ENCODE data around the gene ZGLP1. TPM values are rescaled to one million over a fixed set of nuclear protein-coding genes. Genes with fewer than 3 reads are reported as not detected.

ZGLP1 gene
- total and polyA plus RNA-seq, 2 donors (not counting 1 experiment from before 2014, with no cell fraction given): 6.4 to 8.0 TPM

GRCh38 chr19:10258080-10258710 is 51.4 kb downstream of the ZGLP1 start:
- H3K4me3 ChIP-seq (ENCODE audit: control extremely low read depth in 1 of 5, extremely low read depth in 1 of 5, insufficient read depth in 1 of 5, low read depth in 2 of 5, low read length in 4 of 5): no peak overlapping the region
- CTCF ChIA-PET: interaction anchor here (0.6 to 7.9 kb wide), 40 partner anchors 8 to 328 kb away, joined by 3 to 268 read pairs (median 4); partner anchors contain the start of genes CDC37, DNMT1, ICAM1 and ICAM4
- H3K4me1 ChIP-seq (ENCODE audit: control insufficient read depth in 2 of 2, insufficient read depth in 2 of 2, low read length in 2 of 2): peaks cover 0 to 3% of the 10 kb centered on the region in 2 donors
- H4K20me1 ChIP-seq (ENCODE audit: control insufficient read depth, insufficient read depth, low read length, poor library complexity, severe bottlenecking): no peaks in the 10 kb centered on the region
- peaks cover 7% of the 10 kb centered on the region for H3K79me2 ChIP-seq (ENCODE audit: control insufficient read depth, insufficient read depth, low read length)
- no peaks in the 10 kb centered on the region for H3K9me3 ChIP-seq (ENCODE audit: control extremely low read depth in 1 of 3, control insufficient read depth in 2 of 3, insufficient read depth in 1 of 3, low read length in 2 of 3)
- no peak overlapping the region for H3K27ac ChIP-seq (ENCODE audit: low read length in 2 of 2)
- DNase-seq: no peak
- POLR2A ChIA-PET: interaction anchor here (0.6 to 1.0 kb wide), 3 partner anchors 12 to 152 kb away, joined by 3 to 15 read pairs (median 3); partner anchors contain the start of genes ICAM1 and PPAN
- no peak overlapping the region for H2AFZ ChIP-seq (ENCODE audit: insufficient read depth, low read depth, low read length, poor library complexity, severe bottlenecking)
- H3K4me1 Mint-ChIP-seq: peaks cover 3% of the 10 kb centered on the region
- H3K4me2 ChIP-seq (replicated peaks; ENCODE audit: low read depth, low read length, poor library complexity, severe bottlenecking): no peak overlapping the region
- 95% methylated on average over 17 of the region's 18 CpGs for WGBS (ENCODE audit: insufficient coverage)
- TF ChIP-seq EZH2 (IDR thresholded peaks at IDR 0.05; ENCODE audit: borderline replicate concordance, insufficient read depth, low read depth, low read length, poor library complexity, severe bottlenecking): no peak
- TF ChIP-seq, protein P1, sequence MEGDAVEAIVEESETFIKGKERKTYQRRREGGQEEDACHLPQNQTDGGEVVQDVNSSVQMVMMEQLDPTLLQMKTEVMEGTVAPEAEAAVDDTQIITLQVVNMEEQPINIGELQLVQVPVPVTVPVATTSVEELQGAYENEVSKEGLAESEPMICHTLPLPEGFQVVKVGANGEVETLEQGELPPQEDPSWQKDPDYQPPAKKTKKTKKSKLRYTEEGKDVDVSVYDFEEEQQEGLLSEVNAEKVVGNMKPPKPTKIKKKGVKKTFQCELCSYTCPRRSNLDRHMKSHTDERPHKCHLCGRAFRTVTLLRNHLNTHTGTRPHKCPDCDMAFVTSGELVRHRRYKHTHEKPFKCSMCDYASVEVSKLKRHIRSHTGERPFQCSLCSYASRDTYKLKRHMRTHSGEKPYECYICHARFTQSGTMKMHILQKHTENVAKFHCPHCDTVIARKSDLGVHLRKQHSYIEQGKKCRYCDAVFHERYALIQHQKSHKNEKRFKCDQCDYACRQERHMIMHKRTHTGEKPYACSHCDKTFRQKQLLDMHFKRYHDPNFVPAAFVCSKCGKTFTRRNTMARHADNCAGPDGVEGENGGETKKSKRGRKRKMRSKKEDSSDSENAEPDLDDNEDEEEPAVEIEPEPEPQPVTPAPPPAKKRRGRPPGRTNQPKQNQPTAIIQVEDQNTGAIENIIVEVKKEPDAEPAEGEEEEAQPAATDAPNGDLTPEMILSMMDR (IDR thresholded peaks at IDR 0.05): no peak
- no peak for ATAC-seq (ENCODE audit: low read depth)
- peaks cover 0 to 41% of the 10 kb centered on the region in 2 experiments for H3K36me3 ChIP-seq (replicated peaks in 1 of 2; ENCODE audit: control extremely low read depth in 1 of 2, control insufficient read depth in 1 of 2, extremely low read depth in 1 of 2, insufficient read depth in 2 of 2, low read length in 1 of 2)
- no peak overlapping the region for H3K27ac Mint-ChIP-seq
- no peaks in the 10 kb centered on the region for H3K9me3 Mint-ChIP-seq (ENCODE audit: insufficient read depth)
- H3K4me3 Mint-ChIP-seq: no peak overlapping the region
- H3K27me3 ChIP-seq (replicated peaks in 1 of 4; ENCODE audit: control extremely low read depth in 1 of 4, control insufficient read depth in 3 of 4, insufficient read depth in 4 of 4, low read length in 3 of 4): no peaks in the 10 kb centered on the region
- no peak overlapping the region for H3K9ac ChIP-seq (ENCODE audit: low read length)
- intact Hi-C loops (cut with micrococcal nuclease): no loop called here
- no peaks in the 10 kb centered on the region for H3K27me3 Mint-ChIP-seq

GRCh38 chr19:10256970-10257615 is 52.5 kb downstream of the ZGLP1 start:
- Histone ChIP-seq H3K9me3 (ENCODE audit: control extremely low read depth in 1 of 3, control insufficient read depth in 2 of 3, insufficient read depth in 1 of 3, low read length in 2 of 3) (no peaks in the 10 kb centered on the region), H3K9ac (ENCODE audit: low read length) (no peak overlapping the region), H3K27me3 (replicated peaks in 1 of 4; ENCODE audit: control extremely low read depth in 1 of 4, control insufficient read depth in 3 of 4, insufficient read depth in 4 of 4, low read length in 3 of 4) (no peaks in the 10 kb centered on the region), H3K4me1 (ENCODE audit: control insufficient read depth in 2 of 2, insufficient read depth in 2 of 2, low read length in 2 of 2) (peaks cover 6 to 11% of the 10 kb centered on the region in 2 donors), H4K20me1 (ENCODE audit: control insufficient read depth, insufficient read depth, low read length, poor library complexity, severe bottlenecking) (peaks cover 5% of the 10 kb centered on the region), H3K36me3 (replicated peaks in 1 of 2; ENCODE audit: control extremely low read depth in 1 of 2, control insufficient read depth in 1 of 2, extremely low read depth in 1 of 2, insufficient read depth in 2 of 2, low read length in 1 of 2) (peaks cover 0 to 41% of the 10 kb centered on the region in 2 experiments), H3K4me3 (ENCODE audit: control extremely low read depth in 1 of 5, extremely low read depth in 1 of 5, insufficient read depth in 1 of 5, low read depth in 2 of 5, low read length in 4 of 5) (no peak overlapping the region), H3K79me2 (ENCODE audit: control insufficient read depth, insufficient read depth, low read length) (peaks cover 18% of the 10 kb centered on the region), H2AFZ (ENCODE audit: insufficient read depth, low read depth, low read length, poor library complexity, severe bottlenecking) (no peak overlapping the region), H3K27ac (ENCODE audit: low read length in 2 of 2) (no peak overlapping the region), H3K4me2 (replicated peaks; ENCODE audit: low read depth, low read length, poor library complexity, severe bottlenecking) (no peak overlapping the region)
- H3K9me3 Mint-ChIP-seq (ENCODE audit: insufficient read depth): no peaks in the 10 kb centered on the region
- TF ChIP-seq, protein P1 (IDR thresholded peaks at IDR 0.05): no peak
- TF ChIP-seq EZH2 (IDR thresholded peaks at IDR 0.05; ENCODE audit: borderline replicate concordance, insufficient read depth, low read depth, low read length, poor library complexity, severe bottlenecking): no peak
- H3K4me3 Mint-ChIP-seq: no peak overlapping the region
- no peaks in the 10 kb centered on the region for H3K27me3 Mint-ChIP-seq
- ChIA-PET CTCF (interaction anchor here (0.6 to 7.9 kb wide), 4 partner anchors 12 to 327 kb away, joined by 3 to 268 read pairs (median 50); partner anchors contain the start of gene ICAM1), POLR2A (interaction anchor here (1.1 kb wide), 1 partner anchor 23 kb away, joined by 4 read pairs; no protein-coding TSS in a partner anchor)
- ATAC-seq (ENCODE audit: low read depth) (no peak), DNase-seq (no peak)
- intact Hi-C loops (cut with micrococcal nuclease): no loop called here
- 92% methylated on average over 8 of the region's 9 CpGs for WGBS (ENCODE audit: insufficient coverage)
- no peak overlapping the region for H3K27ac Mint-ChIP-seq
- peaks cover 12% of the 10 kb centered on the region for H3K4me1 Mint-ChIP-seq

All from B cell (primary cell).